MM.1S (cell line): ENCODE measurements around the gene DSCAM.
"Not testable (repeated sequence)": the region's sequence is repeated elsewhere in the genome, so short reads cannot be mapped to it uniquely, and the experiment has no call there.

Experiments
- DNase-seq: peaks from one replicate; pipeline ENCODE4 v3.0.0-alpha.2; 2015
- H2AFZ ChIP-seq: fragments of 300-600 bp; sonication (generic); 2 replicates; pipeline ENCODE4 v1.6.0; 2016; ENCODE audit warnings: antibody characterized with exemption, low read length
- H3F3A ChIP-seq: fragments of 300-600 bp; sonication (generic); 2 replicates; pipeline ENCODE4 v1.6.1; 2016; ENCODE audit warnings: mild to moderate bottlenecking, antibody characterized with exemption, low read length, moderate library complexity, mixed read lengths; ENCODE audit not compliant: insufficient read depth
- H3K27ac ChIP-seq: fragments of 300-600 bp; sonication (generic); 2 replicates; pipeline ENCODE4 v1.5.1; 2016; ENCODE audit warnings: mild to moderate bottlenecking, low read length
- H3K27me3 ChIP-seq: fragments of 300-600 bp; sonication (generic); replicated peaks from 2 replicates; pipeline ENCODE4 v1.6.0; 2016; ENCODE audit warnings: low read length; ENCODE audit not compliant: insufficient read depth
- H3K36me3 ChIP-seq: fragments of 300-600 bp; sonication (generic); replicated peaks from 2 replicates; pipeline ENCODE4 v1.6.1; 2016; ENCODE audit warnings: mild to moderate bottlenecking, low read length, mixed read lengths; ENCODE audit not compliant: insufficient read depth
- H3K4me1 ChIP-seq: fragments of 300-600 bp; sonication (generic); 2 replicates; pipeline ENCODE4 v1.6.1; 2016; ENCODE audit warnings: low read length, mixed read lengths
- H3K4me2 ChIP-seq: fragments of 300-600 bp; sonication (generic); 2 replicates; pipeline ENCODE4 v1.6.0; 2016; ENCODE audit warnings: low read depth, low read length
- H3K4me3 ChIP-seq: fragments of 300-600 bp; sonication (generic); 2 replicates; pipeline ENCODE4 v1.5.1; 2016; ENCODE audit warnings: low read length, mixed read lengths
- H3K79me2 ChIP-seq: fragments of 300-600 bp; sonication (generic); 2 replicates; pipeline ENCODE4 v1.6.1; 2016; ENCODE audit warnings: mixed run types, low read length, mixed read lengths
- H3K9ac ChIP-seq: fragments of 300-600 bp; sonication (generic); 2 replicates; pipeline ENCODE4 v1.6.1; 2016; ENCODE audit warnings: low read length, mixed read lengths
- H3K9me2 ChIP-seq: fragments of 300-600 bp; sonication (generic); replicated peaks from 2 replicates; pipeline ENCODE4 v1.6.1; 2016; ENCODE audit warnings: mild to moderate bottlenecking, low read length, mixed read lengths; ENCODE audit not compliant: insufficient read depth
- H3K9me3 ChIP-seq: fragments of 300-600 bp; sonication (generic); replicated peaks from 2 replicates; pipeline ENCODE4 v1.6.1; 2016; ENCODE audit warnings: mild to moderate bottlenecking, low read length, mixed read lengths; ENCODE audit not compliant: insufficient read depth
- H4K20me1 ChIP-seq: fragments of 300-600 bp; sonication (generic); 2 replicates; pipeline ENCODE4 v1.6.1; 2016; ENCODE audit warnings: mild to moderate bottlenecking, low read length, moderate library complexity, mixed read lengths; ENCODE audit not compliant: insufficient read depth
- EZH2 ChIP-seq: fragments of 300-600 bp; sonication (generic); optimal IDR thresholded peaks from 2 replicates; pipeline ENCODE3; 2017; ENCODE audit warnings: low read depth, mild to moderate bottlenecking, antibody characterized with exemption, low read length, mixed read lengths
- EZH2phosphoT487 ChIP-seq: fragments of 300-600 bp; sonication (generic); IDR thresholded peaks from 2 replicates; pipeline ENCODE4 v1.6.1; 2018; ENCODE audit warnings: antibody characterized with exemption, low read length
- TF ChIP-seq, protein P1 (sequence below): fragments of 300-600 bp; sonication (generic); IDR thresholded peaks from 2 replicates; pipeline ENCODE4 v1.5.1; 2016; ENCODE audit warnings: antibody characterized with exemption, low read length, mixed read lengths

Gene DSCAM

DNA sequence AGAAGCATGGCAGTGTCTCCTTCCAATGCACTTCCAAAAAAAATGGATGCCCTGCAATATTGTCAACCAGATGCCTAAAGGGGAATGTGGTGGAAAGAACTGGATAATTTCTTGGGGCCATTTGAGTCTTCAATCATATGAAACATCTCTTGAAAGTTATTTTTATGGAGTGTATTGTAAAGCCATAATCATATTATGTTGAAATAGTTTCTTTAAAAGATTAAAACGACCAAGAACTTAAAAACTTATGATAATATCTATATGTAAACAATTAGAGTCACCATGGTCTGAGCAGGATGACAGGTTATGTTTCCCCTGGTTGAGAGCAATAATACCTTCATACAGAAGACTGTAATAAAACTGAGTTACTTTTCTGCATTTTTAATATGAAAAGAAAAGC lies 522.6 kb downstream of the DSCAM start:
- Histone ChIP-seq H3F3A (no peaks in the 10 kb centered on the region), H3K9me3 (no peaks in the 10 kb centered on the region), H2AFZ (no peak overlapping the region), H3K4me3 (no peak overlapping the region), H3K27me3 (no peaks in the 10 kb centered on the region), H3K4me2 (no peak overlapping the region), H3K27ac (no peak overlapping the region), H3K79me2 (no peaks in the 10 kb centered on the region), H3K4me1 (no peaks in the 10 kb centered on the region), H3K9me2 (no peaks in the 10 kb centered on the region), H3K9ac (no peak overlapping the region), H4K20me1 (no peaks in the 10 kb centered on the region), H3K36me3 (no peaks in the 10 kb centered on the region)
- TF ChIP-seq EZH2 (no peak), EZH2phosphoT487 (no peak)
- TF ChIP-seq, protein P1, sequence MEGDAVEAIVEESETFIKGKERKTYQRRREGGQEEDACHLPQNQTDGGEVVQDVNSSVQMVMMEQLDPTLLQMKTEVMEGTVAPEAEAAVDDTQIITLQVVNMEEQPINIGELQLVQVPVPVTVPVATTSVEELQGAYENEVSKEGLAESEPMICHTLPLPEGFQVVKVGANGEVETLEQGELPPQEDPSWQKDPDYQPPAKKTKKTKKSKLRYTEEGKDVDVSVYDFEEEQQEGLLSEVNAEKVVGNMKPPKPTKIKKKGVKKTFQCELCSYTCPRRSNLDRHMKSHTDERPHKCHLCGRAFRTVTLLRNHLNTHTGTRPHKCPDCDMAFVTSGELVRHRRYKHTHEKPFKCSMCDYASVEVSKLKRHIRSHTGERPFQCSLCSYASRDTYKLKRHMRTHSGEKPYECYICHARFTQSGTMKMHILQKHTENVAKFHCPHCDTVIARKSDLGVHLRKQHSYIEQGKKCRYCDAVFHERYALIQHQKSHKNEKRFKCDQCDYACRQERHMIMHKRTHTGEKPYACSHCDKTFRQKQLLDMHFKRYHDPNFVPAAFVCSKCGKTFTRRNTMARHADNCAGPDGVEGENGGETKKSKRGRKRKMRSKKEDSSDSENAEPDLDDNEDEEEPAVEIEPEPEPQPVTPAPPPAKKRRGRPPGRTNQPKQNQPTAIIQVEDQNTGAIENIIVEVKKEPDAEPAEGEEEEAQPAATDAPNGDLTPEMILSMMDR: no peak
- DNase-seq: no peak

DNA sequence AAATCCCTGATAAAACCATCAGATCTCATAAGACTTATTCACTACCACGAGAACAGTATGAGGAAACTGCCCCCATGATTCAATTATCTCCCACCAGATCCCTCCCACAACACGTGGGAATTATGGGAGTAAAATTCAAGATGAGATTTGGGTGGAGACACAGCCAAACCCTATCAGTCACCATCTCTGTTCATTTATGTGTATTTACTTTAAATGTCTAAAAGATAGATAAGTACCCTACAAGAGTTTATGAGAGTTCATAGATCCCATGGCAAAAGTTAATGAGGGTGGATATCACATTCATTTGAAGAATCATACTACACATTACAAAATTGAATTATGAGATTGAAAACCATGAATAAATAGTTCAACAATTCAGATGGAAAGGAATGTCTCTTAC lies 526.2 kb downstream of the DSCAM start:
- H3K36me3 ChIP-seq, H3K4me3 ChIP-seq, H3K9me2 ChIP-seq, H3K4me1 ChIP-seq, H3K9ac ChIP-seq, H3F3A ChIP-seq, H4K20me1 ChIP-seq, H3K4me2 ChIP-seq, H3K27ac ChIP-seq, DNase-seq, H3K9me3 ChIP-seq, H3K79me2 ChIP-seq, H2AFZ ChIP-seq, H3K27me3 ChIP-seq: not testable (repeated sequence)

- no peaks in the 10 kb centered on the region for H4K20me1 ChIP-seq
- H3F3A ChIP-seq: no peaks in the 10 kb centered on the region
- H3K4me1 ChIP-seq: no peaks in the 10 kb centered on the region
- H3K36me3 ChIP-seq: no peaks in the 10 kb centered on the region
- no peak overlapping the region for H3K27ac ChIP-seq
- H3K4me2 ChIP-seq: no peak overlapping the region
- H3K9ac ChIP-seq: no peak overlapping the region
- TF ChIP-seq EZH2 (no peak), EZH2phosphoT487 (no peak)
- TF ChIP-seq, protein P1: no peak
- DNase-seq: no peak
- H3K4me3 ChIP-seq: no peak overlapping the region
- H3K27me3 ChIP-seq: no peaks in the 10 kb centered on the region
- H3K79me2 ChIP-seq: no peaks in the 10 kb centered on the region
- H2AFZ ChIP-seq: no peak overlapping the region
- no peaks in the 10 kb centered on the region for H3K9me3 ChIP-seq
- no peaks in the 10 kb centered on the region for H3K9me2 ChIP-seq
Measured at GRCh38 chr21:40318371-40318770, 528.6 kb downstream of the DSCAM start.

DNA sequence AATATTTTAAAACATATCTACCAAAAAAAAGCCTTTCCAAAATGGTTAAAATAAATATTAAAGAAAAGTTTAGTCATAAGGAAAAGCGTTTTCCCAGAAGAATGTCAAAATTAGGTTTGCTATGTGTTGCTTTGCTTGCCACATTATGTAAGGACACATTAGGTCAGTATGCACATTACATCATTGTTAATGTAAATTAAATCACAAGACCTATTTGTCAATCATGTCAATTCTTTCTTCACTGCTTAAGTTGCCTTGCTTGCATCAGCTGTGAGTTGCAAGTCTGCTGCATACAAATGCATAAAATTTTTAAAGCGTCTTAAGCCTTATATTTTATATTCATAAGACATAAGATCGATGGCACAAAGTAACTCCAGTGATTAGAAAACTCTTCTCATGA lies 530.9 kb downstream of the DSCAM start:
- H2AFZ ChIP-seq: no peak overlapping the region
- no peak overlapping the region for H3K27ac ChIP-seq
- DNase-seq: no peak
- no peaks in the 10 kb centered on the region for H3K9me3 ChIP-seq
- no peaks in the 10 kb centered on the region for H3K9me2 ChIP-seq
- H3K4me3 ChIP-seq: no peak overlapping the region
- no peaks in the 10 kb centered on the region for H3K79me2 ChIP-seq
- no peaks in the 10 kb centered on the region for H3F3A ChIP-seq
- H3K4me1 ChIP-seq: no peaks in the 10 kb centered on the region
- no peaks in the 10 kb centered on the region for H4K20me1 ChIP-seq
- H3K27me3 ChIP-seq: no peaks in the 10 kb centered on the region
- no peaks in the 10 kb centered on the region for H3K36me3 ChIP-seq
- TF ChIP-seq EZH2: no peak
- TF ChIP-seq, protein P1: no peak
- TF ChIP-seq EZH2phosphoT487: no peak
- H3K4me2 ChIP-seq: no peak overlapping the region
- H3K9ac ChIP-seq: no peak overlapping the region
